Liver (tissue), 9 donors: ENCODE results near the gene HOXD8. TPM values are rescaled to one million over a fixed set of nuclear protein-coding genes. Genes with fewer than 3 reads are reported as not detected.

Experiments used
- DNase-seq: peaks from one replicate; pipeline ENCODE4 v3.0.0-alpha.2; 2017; ENCODE audit warnings: low spot score
- H3K27ac ChIP-seq, 2 donors: one replicate each; pipeline ENCODE4 v1.7.0; 2013; ENCODE audit warnings: inconsistent platforms in 2 of 2, low read length in 2 of 2, control low read depth in 1 of 2, low read depth in 1 of 2, mild to moderate bottlenecking in 1 of 2
- H3K27me3 ChIP-seq, 4 donors: one replicate each; pipeline versions ENCODE4 v1.6.1 to v1.7.0; 2013; ENCODE audit warnings: low read length in 3 of 4, inconsistent platforms in 1 of 4, mild to moderate bottlenecking in 1 of 4, moderate library complexity in 1 of 4; ENCODE audit not compliant: control insufficient read depth in 4 of 4, insufficient read depth in 4 of 4
- H3K36me3 ChIP-seq, 4 donors: one replicate each; pipeline versions ENCODE4 v1.6.1 to v1.7.0; 2013; ENCODE audit warnings: low read length in 3 of 4, mild to moderate bottlenecking in 3 of 4, low read depth in 1 of 4, moderate library complexity in 1 of 4; ENCODE audit not compliant: control insufficient read depth in 4 of 4, insufficient read depth in 3 of 4
- H3K4me1 ChIP-seq, 4 donors: one replicate each; pipeline versions ENCODE4 v1.6.1 to v1.7.0; 2013; ENCODE audit warnings: low read length in 3 of 4, mild to moderate bottlenecking in 3 of 4, moderate library complexity in 1 of 4; ENCODE audit not compliant: control insufficient read depth in 4 of 4, insufficient read depth in 4 of 4
- H3K4me3 ChIP-seq, 3 donors: one replicate each; pipeline versions ENCODE4 v1.6.1 to v1.7.0; 2013; ENCODE audit warnings: low read length in 3 of 3, control low read depth in 1 of 3, low read depth in 1 of 3, mild to moderate bottlenecking in 1 of 3
- H3K9ac ChIP-seq, 2 donors: one replicate each; pipeline ENCODE4 v1.7.0; 2013; ENCODE audit warnings: low read length in 2 of 2, mild to moderate bottlenecking in 2 of 2, moderate library complexity in 2 of 2, control low read depth in 1 of 2, low read depth in 1 of 2
- H3K9me3 ChIP-seq, 4 donors: one replicate each; pipeline versions ENCODE4 v1.6.1 to v1.7.0; 2013; ENCODE audit warnings: low read length in 3 of 4; ENCODE audit not compliant: control insufficient read depth in 4 of 4
- ATF3 ChIP-seq: IDR thresholded peaks from 2 replicates; pipeline ENCODE4 v1.6.1; 2016; ENCODE audit warnings: antibody characterized with exemption
- CTCF ChIP-seq: fragments of 150-350 bp; IDR thresholded peaks from 2 replicates; pipeline ENCODE4 v1.5.1; 2017; ENCODE audit warnings: improper control_type of control experiment, low read depth, low read length; ENCODE audit not compliant: missing input control
- EGR1 ChIP-seq, 2 donors: IDR thresholded peaks; 2 replicates each; pipeline ENCODE4 v1.6.1; 2016 to 2018; ENCODE audit warnings: antibody characterized with exemption in 2 of 2, low read depth in 2 of 2
- FOXA1 ChIP-seq: IDR thresholded peaks from 2 replicates; pipeline ENCODE4 v1.6.1; 2016; ENCODE audit warnings: antibody characterized with exemption
- FOXA2 ChIP-seq: IDR thresholded peaks from 2 replicates; pipeline ENCODE4 v1.6.1; 2016; ENCODE audit warnings: antibody characterized with exemption
- GABPA ChIP-seq, 2 donors: IDR thresholded peaks in 1 of 2; conservative IDR thresholded peaks in 1 of 2; 2 replicates each; pipeline ENCODE4 v1.6.1; 2016; ENCODE audit warnings: antibody characterized with exemption in 2 of 2, mild to moderate bottlenecking in 1 of 2, moderate library complexity in 1 of 2
- HNF4A ChIP-seq, 2 donors: conservative IDR thresholded peaks; 2 replicates each; pipeline ENCODE4 v1.6.1; 2016; ENCODE audit warnings: antibody characterized with exemption in 2 of 2, mild to moderate bottlenecking in 2 of 2
- HNF4G ChIP-seq: IDR thresholded peaks from 2 replicates; pipeline ENCODE4 v1.6.1; 2016; ENCODE audit warnings: antibody characterized with exemption
- JUND ChIP-seq, 2 donors: IDR thresholded peaks; 2 replicates each; pipeline ENCODE4 v1.6.1; 2016; ENCODE audit warnings: antibody characterized with exemption in 2 of 2
- MAX ChIP-seq: IDR thresholded peaks from 2 replicates; pipeline ENCODE4 v1.6.1; 2016; ENCODE audit warnings: antibody characterized with exemption
- NR2F2 ChIP-seq: IDR thresholded peaks from 2 replicates; pipeline ENCODE4 v1.6.1; 2016; ENCODE audit warnings: antibody characterized with exemption
- RAD21 ChIP-seq, 2 donors: IDR thresholded peaks; 2 replicates each; pipeline ENCODE4 v1.6.1; 2016; ENCODE audit warnings: antibody characterized with exemption in 2 of 2, mild to moderate bottlenecking in 2 of 2
- REST ChIP-seq: IDR thresholded peaks from 2 replicates; pipeline ENCODE4 v1.6.1; 2016; ENCODE audit warnings: antibody characterized with exemption, mild to moderate bottlenecking
- RXRA ChIP-seq, 2 donors: IDR thresholded peaks; 2 replicates each; pipeline ENCODE4 v1.6.1; 2017 to 2018; ENCODE audit warnings: antibody characterized with exemption in 2 of 2, mild to moderate bottlenecking in 1 of 2
- SP1 ChIP-seq: IDR thresholded peaks from 2 replicates; pipeline ENCODE4 v1.6.1; 2018; ENCODE audit warnings: antibody characterized with exemption, mild to moderate bottlenecking
- TAF1 ChIP-seq: conservative IDR thresholded peaks from 2 replicates; pipeline ENCODE4 v1.6.1; 2016; ENCODE audit warnings: antibody characterized with exemption, mild to moderate bottlenecking
- YY1 ChIP-seq: IDR thresholded peaks from 2 replicates; pipeline ENCODE4 v1.6.1; 2016; ENCODE audit warnings: antibody characterized with exemption, mild to moderate bottlenecking
- ZBTB33 ChIP-seq: IDR thresholded peaks from 2 replicates; pipeline ENCODE4 v1.6.1; 2016; ENCODE audit warnings: antibody characterized with exemption
- WGBS: extraction: QIAGEN DNeasy Blood & Tissue Kit; methylation state at CpG from one replicate; pipeline ENCODE4 v1.1.7; 2013; 5-methylcytosine and 5-hydroxymethylcytosine counted together
- polyA plus RNA-seq, 2 donors: library from polyadenylated mRNA; stranded (reverse) in 1 of 2; unstranded in 1 of 2; fragments of 200-250 nt in 1 of 2; fragments of >200 nt in 1 of 2; fragmentation: Nextera tagmentation in 1 of 2; extraction: Ambion mirVana in 1 of 2; gene quantifications; one replicate each; pipeline versions ENCODE4 v1.2.1 to v1.2.3, GENCODE V29; 2013 to 2015
- total RNA-seq, 2 donors: library from RNA; depleted of rRNA; stranded (reverse); fragments of >200 nt; gene quantifications; one replicate each; pipeline ENCODE4 v1.2.3, GENCODE V29; 2014
- donor health status: healthy.
- donor health status: healthy.
- donor health status: healthy.
- donor health status: healthy.
- donor health status: healthy.

The HOXD8 gene
- total and polyA plus RNA-seq, 4 donors: 0.06 to 0.19 (median 0.08) TPM; not detected in 1

GRCh38 chr2:176083796-176084261, 45.7 kb upstream of the HOXD8 start, which contains the start of gene EVX2:
EVX2 (minus strand) TSS chr2:176083962; CDS start chr2:176083776, 186 bp downstream.
- H3K9ac ChIP-seq: no peak within 1 kb of the TSS
- H3K27me3 ChIP-seq: peaks cover 17 to 72% (median 38%) of the 10 kb centered on the region in 4 donors
- no peak for TF ChIP-seq NR2F2
- no peak for TF ChIP-seq MAX
- TF ChIP-seq HNF4A (conservative IDR thresholded peaks at IDR 0.05): no peak
- no peak for TF ChIP-seq EGR1 (IDR thresholded peaks at IDR 0.05; ENCODE audit: low read depth in 2 of 2)
- no peak for TF ChIP-seq JUND (IDR thresholded peaks at IDR 0.05)
- no peak for TF ChIP-seq RAD21 (IDR thresholded peaks at IDR 0.05)
- TF ChIP-seq FOXA1: no peak
- no peak for TF ChIP-seq ZBTB33
- TF ChIP-seq FOXA2: no peak
- no peak for TF ChIP-seq HNF4G
- TF ChIP-seq CTCF: no peak
- TF ChIP-seq RXRA (IDR thresholded peaks at IDR 0.05): no peak
- TF ChIP-seq REST: no peak
- no peak for TF ChIP-seq GABPA (IDR thresholded peaks at IDR 0.05 in 1 of 2, conservative IDR thresholded peaks at IDR 0.05 in 1 of 2)
- no peak within 1 kb of the TSS for H3K27ac ChIP-seq
- H3K4me3 ChIP-seq: no peak within 1 kb of the TSS
- 13% methylated on average over 27 of the region's 27 CpGs for WGBS
- H3K36me3 ChIP-seq: no peaks in the 10 kb centered on the region
- peaks cover 11 to 34% (median 15%) of the 10 kb centered on the region in 4 donors for H3K4me1 ChIP-seq
- H3K9me3 ChIP-seq: peaks cover 0 to 29% (median 5%) of the 10 kb centered on the region in 4 donors
- no peak for DNase-seq

- no peak overlapping the region for H3K4me3 ChIP-seq
- no peaks in the 10 kb centered on the region for H3K36me3 ChIP-seq
- 6% methylated on average over 26 of the region's 26 CpGs for WGBS
- peaks cover 11 to 28% (median 15%) of the 10 kb centered on the region in 4 donors for H3K4me1 ChIP-seq
- peaks cover 17 to 71% (median 40%) of the 10 kb centered on the region in 4 donors for H3K27me3 ChIP-seq
- H3K27ac ChIP-seq: no peak overlapping the region
- H3K9ac ChIP-seq: no peak overlapping the region
- peaks cover 0 to 29% (median 5%) of the 10 kb centered on the region in 4 donors for H3K9me3 ChIP-seq
- no peak for DNase-seq
- no peak for TF ChIP-seq HNF4A (conservative IDR thresholded peaks at IDR 0.05)
- TF ChIP-seq TAF1: no peak
- TF ChIP-seq ATF3: no peak
- no peak for TF ChIP-seq RAD21 (IDR thresholded peaks at IDR 0.05)
- no peak for TF ChIP-seq SP1
- no peak for TF ChIP-seq JUND (IDR thresholded peaks at IDR 0.05)
- TF ChIP-seq ZBTB33: no peak
- no peak for TF ChIP-seq GABPA (IDR thresholded peaks at IDR 0.05 in 1 of 2, conservative IDR thresholded peaks at IDR 0.05 in 1 of 2)
- no peak for TF ChIP-seq REST
- TF ChIP-seq HNF4G: no peak
- no peak for TF ChIP-seq FOXA1
- TF ChIP-seq YY1: no peak
- TF ChIP-seq NR2F2: no peak
Observed at GRCh38 chr2:176084611-176085119, 44.8 kb upstream of the HOXD8 start.
